ENCODE results near the gene PRIM2. TPM values are rescaled to one million over a fixed set of nuclear protein-coding genes. Genes with fewer than 3 reads are reported as not detected.
"Not testable (repeated sequence)": the region's sequence is repeated elsewhere in the genome, so short reads cannot be mapped to it uniquely, and the experiment has no call there.

The PRIM2 gene
- total RNA-seq, 1 donor from 2014 or later, result 38.0 TPM

GRCh38 chr6:57347597-57347996 is 30.2 kb downstream of the PRIM2 start:
- H3K27me3 Mint-ChIP-seq (ENCODE audit: insufficient read depth); DNase-seq (ENCODE audit: low spot score); intact Hi-C loops (cut with micrococcal nuclease); H3K4me3 Mint-ChIP-seq; H3K9me3 Mint-ChIP-seq; H3K27ac Mint-ChIP-seq: not testable (repeated sequence)
- H3K36me3 Mint-ChIP-seq (ENCODE audit: low read depth), result peaks cover 20% of the 10 kb centered on the region
- H3K4me1 Mint-ChIP-seq (ENCODE audit: low read depth), result peaks cover 31% of the 10 kb centered on the region

GRCh38 chr6:57350443-57350842 is 33.0 kb downstream of the PRIM2 start:
- H3K27ac Mint-ChIP-seq; intact Hi-C loops (cut with micrococcal nuclease); H3K27me3 Mint-ChIP-seq (ENCODE audit: insufficient read depth); H3K9me3 Mint-ChIP-seq; H3K4me3 Mint-ChIP-seq; DNase-seq (ENCODE audit: low spot score): not testable (repeated sequence)
- peaks cover 31% of the 10 kb centered on the region for H3K4me1 Mint-ChIP-seq (ENCODE audit: low read depth)
- H3K36me3 Mint-ChIP-seq (ENCODE audit: low read depth), result peaks cover 16% of the 10 kb centered on the region

GRCh38 chr6:57352596-57352995 is 35.2 kb downstream of the PRIM2 start:
- H3K36me3 Mint-ChIP-seq (ENCODE audit: low read depth); H3K4me3 Mint-ChIP-seq; H3K27ac Mint-ChIP-seq; DNase-seq (ENCODE audit: low spot score); H3K27me3 Mint-ChIP-seq (ENCODE audit: insufficient read depth); intact Hi-C loops (cut with micrococcal nuclease); H3K9me3 Mint-ChIP-seq: not testable (repeated sequence)
- peaks cover 24% of the 10 kb centered on the region for H3K4me1 Mint-ChIP-seq (ENCODE audit: low read depth)

- H3K9me3 Mint-ChIP-seq; DNase-seq (ENCODE audit: low spot score); H3K27me3 Mint-ChIP-seq (ENCODE audit: insufficient read depth); intact Hi-C loops (cut with micrococcal nuclease); H3K4me1 Mint-ChIP-seq (ENCODE audit: low read depth); H3K36me3 Mint-ChIP-seq (ENCODE audit: low read depth); H3K4me3 Mint-ChIP-seq; H3K27ac Mint-ChIP-seq: not testable (repeated sequence)
Observed at GRCh38 chr6:57358319-57358718, 40.9 kb downstream of the PRIM2 start.

DNA sequence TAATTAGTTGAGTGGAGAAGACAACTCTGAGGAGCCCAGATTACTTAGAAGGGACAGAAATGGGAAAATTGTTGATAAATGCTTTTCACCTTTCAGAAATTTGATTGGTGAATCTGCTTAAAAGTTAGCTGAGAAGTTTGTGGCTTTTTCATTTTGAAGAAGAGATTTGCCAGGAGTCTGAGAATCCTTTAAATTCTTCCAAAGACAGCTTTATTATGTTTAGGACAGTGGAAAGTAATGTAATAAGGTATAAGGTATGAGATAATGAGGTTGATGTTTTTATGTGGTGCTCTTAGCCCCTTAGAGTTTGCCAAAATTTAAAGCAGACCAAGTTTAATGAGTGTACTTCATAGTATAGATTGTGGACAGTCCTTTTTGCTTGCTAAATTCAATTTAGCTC is 42.3 kb downstream of the PRIM2 start:
- DNase-seq (ENCODE audit: low spot score); H3K4me1 Mint-ChIP-seq (ENCODE audit: low read depth); H3K27me3 Mint-ChIP-seq (ENCODE audit: insufficient read depth); H3K9me3 Mint-ChIP-seq; H3K27ac Mint-ChIP-seq; H3K4me3 Mint-ChIP-seq; intact Hi-C loops (cut with micrococcal nuclease); H3K36me3 Mint-ChIP-seq (ENCODE audit: low read depth): not testable (repeated sequence)

DNA sequence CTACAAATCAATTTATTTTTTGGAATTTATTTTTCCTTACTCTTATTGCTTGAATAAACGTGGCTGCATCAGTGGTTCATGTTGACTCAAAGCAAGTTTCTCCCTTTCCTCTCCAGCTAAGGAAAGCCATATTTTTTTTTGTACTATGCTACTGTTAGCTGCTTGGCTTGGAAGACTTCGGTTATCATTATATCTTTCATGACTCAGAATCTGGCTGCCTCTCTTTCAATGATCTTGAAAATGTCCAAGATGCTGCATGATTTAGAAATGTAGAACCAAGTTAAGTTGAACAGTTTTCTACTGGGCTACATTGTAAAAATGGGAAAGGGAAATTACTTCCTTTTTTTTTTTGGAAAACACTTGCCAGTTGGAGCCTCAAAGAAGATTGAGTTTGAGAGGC is 44.9 kb downstream of the PRIM2 start:
- H3K4me1 Mint-ChIP-seq (ENCODE audit: low read depth); H3K27me3 Mint-ChIP-seq (ENCODE audit: insufficient read depth); H3K4me3 Mint-ChIP-seq; intact Hi-C loops (cut with micrococcal nuclease); DNase-seq (ENCODE audit: low spot score); H3K9me3 Mint-ChIP-seq; H3K27ac Mint-ChIP-seq: not testable (repeated sequence)
- H3K36me3 Mint-ChIP-seq (ENCODE audit: low read depth), result peaks cover 12% of the 10 kb centered on the region

- H3K27ac Mint-ChIP-seq; H3K4me3 Mint-ChIP-seq; H3K9me3 Mint-ChIP-seq; H3K27me3 Mint-ChIP-seq (ENCODE audit: insufficient read depth); DNase-seq (ENCODE audit: low spot score); H3K4me1 Mint-ChIP-seq (ENCODE audit: low read depth); intact Hi-C loops (cut with micrococcal nuclease): not testable (repeated sequence)
- peaks cover 11% of the 10 kb centered on the region for H3K36me3 Mint-ChIP-seq (ENCODE audit: low read depth)
Observed at GRCh38 chr6:57365076-57365583, 47.7 kb downstream of the PRIM2 start.

GRCh38 chr6:57368965-57369731 is 51.7 kb downstream of the PRIM2 start:
- H3K27ac Mint-ChIP-seq; H3K27me3 Mint-ChIP-seq (ENCODE audit: insufficient read depth); H3K9me3 Mint-ChIP-seq; H3K36me3 Mint-ChIP-seq (ENCODE audit: low read depth); H3K4me1 Mint-ChIP-seq (ENCODE audit: low read depth); intact Hi-C loops (cut with micrococcal nuclease); H3K4me3 Mint-ChIP-seq; DNase-seq (ENCODE audit: low spot score): not testable (repeated sequence)

DNA sequence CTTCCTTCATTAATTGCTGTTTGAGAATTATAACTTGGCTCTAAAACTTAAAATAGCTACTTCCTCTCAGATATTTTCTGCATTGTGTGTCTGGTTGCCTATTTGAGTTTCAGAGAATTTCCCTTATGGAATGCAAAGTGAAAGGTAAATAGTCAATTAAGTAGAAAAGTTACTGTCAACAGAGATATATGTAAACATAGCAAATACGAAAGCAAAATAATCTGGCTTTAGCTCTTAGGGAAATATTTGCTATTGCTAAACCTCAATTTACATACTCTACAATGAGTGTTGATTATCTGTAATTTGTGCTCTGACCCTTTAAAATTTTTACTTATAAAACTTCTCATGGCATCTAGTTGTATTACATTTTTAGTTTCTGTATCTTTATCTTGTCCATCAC is 54.3 kb downstream of the PRIM2 start:
- DNase-seq (ENCODE audit: low spot score); H3K4me3 Mint-ChIP-seq; H3K4me1 Mint-ChIP-seq (ENCODE audit: low read depth); H3K27ac Mint-ChIP-seq; H3K36me3 Mint-ChIP-seq (ENCODE audit: low read depth); intact Hi-C loops (cut with micrococcal nuclease); H3K9me3 Mint-ChIP-seq; H3K27me3 Mint-ChIP-seq (ENCODE audit: insufficient read depth): not testable (repeated sequence)

GRCh38 chr6:57374764-57375163 is 57.3 kb downstream of the PRIM2 start:
- H3K27me3 Mint-ChIP-seq (ENCODE audit: insufficient read depth); H3K27ac Mint-ChIP-seq; H3K4me3 Mint-ChIP-seq; DNase-seq (ENCODE audit: low spot score); intact Hi-C loops (cut with micrococcal nuclease); H3K36me3 Mint-ChIP-seq (ENCODE audit: low read depth); H3K9me3 Mint-ChIP-seq; H3K4me1 Mint-ChIP-seq (ENCODE audit: low read depth): not testable (repeated sequence)

DNA sequence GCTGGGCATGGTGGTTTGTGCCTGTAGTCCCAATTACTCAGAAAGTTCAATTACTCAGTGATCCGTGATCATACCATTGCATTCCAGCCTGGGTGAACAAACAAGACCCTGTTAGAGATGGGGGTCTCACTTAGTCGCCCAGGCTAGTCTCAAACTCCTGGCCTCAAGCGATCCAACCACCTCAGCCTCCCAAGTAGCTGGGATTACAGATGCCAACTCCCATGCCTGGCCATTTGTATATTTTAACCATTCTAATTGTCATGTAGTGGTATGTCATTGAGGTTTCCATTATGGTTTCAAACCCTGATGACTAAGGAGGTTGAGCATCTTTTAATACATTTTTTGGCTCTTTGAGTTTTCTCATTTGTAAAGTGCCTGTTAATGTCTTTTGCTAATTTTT is 58.7 kb downstream of the PRIM2 start:
- H3K4me1 Mint-ChIP-seq (ENCODE audit: low read depth); H3K27me3 Mint-ChIP-seq (ENCODE audit: insufficient read depth); H3K27ac Mint-ChIP-seq; intact Hi-C loops (cut with micrococcal nuclease); H3K4me3 Mint-ChIP-seq; H3K9me3 Mint-ChIP-seq; DNase-seq (ENCODE audit: low spot score): not testable (repeated sequence)
- peaks cover 12% of the 10 kb centered on the region for H3K36me3 Mint-ChIP-seq (ENCODE audit: low read depth)

DNA sequence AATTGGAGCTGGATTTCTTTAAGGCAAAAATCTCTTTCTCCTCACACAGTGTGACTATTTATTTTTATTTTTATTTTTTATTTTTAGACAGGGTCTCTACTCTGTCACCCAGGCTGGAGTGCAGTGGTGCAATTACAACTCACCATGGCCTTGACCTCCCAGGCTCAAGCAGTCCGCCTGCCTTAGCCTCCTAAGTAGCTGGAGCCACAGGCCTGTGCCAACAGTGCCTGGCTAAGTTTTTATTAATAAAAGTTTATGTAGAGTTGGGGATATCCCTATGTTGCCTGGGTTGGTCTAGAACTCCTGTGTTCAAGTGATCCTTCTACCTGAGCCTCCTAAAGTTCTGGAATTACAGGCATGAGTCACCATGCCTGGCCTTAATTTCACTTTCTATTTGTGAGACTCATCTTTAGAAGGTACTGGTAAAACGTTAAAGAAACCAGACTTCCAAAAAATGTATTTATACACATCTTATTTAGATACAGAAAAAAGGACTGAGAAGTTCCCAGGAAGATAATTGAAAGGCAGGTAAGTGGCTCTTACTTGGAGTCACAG is 71.7 kb downstream of the PRIM2 start:
- H3K27me3 Mint-ChIP-seq (ENCODE audit: insufficient read depth); H3K4me1 Mint-ChIP-seq (ENCODE audit: low read depth); H3K9me3 Mint-ChIP-seq; intact Hi-C loops (cut with micrococcal nuclease); H3K27ac Mint-ChIP-seq; DNase-seq (ENCODE audit: low spot score); H3K4me3 Mint-ChIP-seq: not testable (repeated sequence)
- peaks cover 20% of the 10 kb centered on the region for H3K36me3 Mint-ChIP-seq (ENCODE audit: low read depth)

DNA sequence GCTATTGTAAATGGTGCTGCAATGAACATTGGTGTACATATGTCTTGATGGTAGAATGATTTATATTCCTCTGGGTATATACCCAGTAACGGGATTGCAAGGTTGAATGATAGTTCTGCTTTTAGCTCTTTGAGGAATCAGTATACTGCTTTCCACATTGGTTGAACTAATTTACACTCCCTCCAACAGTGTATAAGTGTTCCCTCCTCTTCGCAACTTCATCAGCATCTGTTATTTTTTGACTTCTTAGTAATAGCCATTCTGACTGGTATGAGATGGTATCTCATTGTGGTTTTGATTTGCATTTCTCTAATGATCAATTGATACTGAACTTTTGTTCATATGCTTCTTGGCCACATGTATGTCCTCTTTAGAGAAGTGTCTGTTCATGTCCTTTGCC is 73.4 kb downstream of the PRIM2 start:
- Mint-ChIP-seq H3K36me3 (ENCODE audit: low read depth) (peaks cover 29% of the 10 kb centered on the region), H3K9me3 (peaks cover 12% of the 10 kb centered on the region), H3K4me1 (ENCODE audit: low read depth) (peaks cover 17% of the 10 kb centered on the region)
- DNase-seq (ENCODE audit: low spot score); H3K27me3 Mint-ChIP-seq (ENCODE audit: insufficient read depth); H3K4me3 Mint-ChIP-seq; H3K27ac Mint-ChIP-seq; intact Hi-C loops (cut with micrococcal nuclease): not testable (repeated sequence)

Measured in activated T-helper 1 cell treated with anti-CD3 and anti-CD28 coated beads, Interleukin-12 subunit alpha, Interleukin-12 subunit beta, Interleukin-2, Interleukin-4 antibody, amounts not matched to agents 30 ng/mL and 10 ng/mL and 1 ng/mL, durations not matched to agents 14 hours and 24 hours and 36 hours (primary cell).